GM20431 (cell line): ENCODE measurements around the gene GATAD2A.

Source experiments
- in situ Hi-C: fragments of 300-500 bp; cut with MseI, MboI; formaldehyde crosslinking; loops from one replicate; pipeline ENCODE4 v1.15.0; 2020; ENCODE audit warnings: low sequenced_read_pairs; ENCODE audit not compliant: unreplicated experiment

Gene GATAD2A

GRCh38 chr19:19550485-19550929, 145.0 kb downstream of the GATAD2A start:
- in situ Hi-C loops = no loop called here

GRCh38 chr19:19550972-19551852, 145.7 kb downstream of the GATAD2A start:
- in situ Hi-C loops = no loop called here

GRCh38 chr19:19551853-19552192, 146.3 kb downstream of the GATAD2A start:
- in situ Hi-C loops = no loop called here

- in situ Hi-C loops = no loop called here
Measured at GRCh38 chr19:19552798-19553197, 147.3 kb downstream of the GATAD2A start.

- in situ Hi-C loops = no loop called here
Measured at GRCh38 chr19:19553670-19554069, 148.2 kb downstream of the GATAD2A start.

- in situ Hi-C loops = no loop called here
Measured at GRCh38 chr19:19554074-19555023, 148.9 kb downstream of the GATAD2A start.

GRCh38 chr19:19558055-19558454, 152.6 kb downstream of the GATAD2A start:
- in situ Hi-C loops = no loop called here
